GM12874 (cell line): ENCODE measurements around the gene PRX.

Experiments
- TF ChIP-seq, protein P1 (sequence below): IDR thresholded peaks from 2 replicates; pipeline ENCODE4 v1.5.1; 2011; ENCODE audit warnings: low read depth, mild to moderate bottlenecking, control low read depth, low read length, moderate library complexity; ENCODE audit not compliant: insufficient read depth

PRX gene

GRCh38 chr19:40443131-40443999 is 30.2 kb upstream of the PRX start:
- TF ChIP-seq, protein P1, sequence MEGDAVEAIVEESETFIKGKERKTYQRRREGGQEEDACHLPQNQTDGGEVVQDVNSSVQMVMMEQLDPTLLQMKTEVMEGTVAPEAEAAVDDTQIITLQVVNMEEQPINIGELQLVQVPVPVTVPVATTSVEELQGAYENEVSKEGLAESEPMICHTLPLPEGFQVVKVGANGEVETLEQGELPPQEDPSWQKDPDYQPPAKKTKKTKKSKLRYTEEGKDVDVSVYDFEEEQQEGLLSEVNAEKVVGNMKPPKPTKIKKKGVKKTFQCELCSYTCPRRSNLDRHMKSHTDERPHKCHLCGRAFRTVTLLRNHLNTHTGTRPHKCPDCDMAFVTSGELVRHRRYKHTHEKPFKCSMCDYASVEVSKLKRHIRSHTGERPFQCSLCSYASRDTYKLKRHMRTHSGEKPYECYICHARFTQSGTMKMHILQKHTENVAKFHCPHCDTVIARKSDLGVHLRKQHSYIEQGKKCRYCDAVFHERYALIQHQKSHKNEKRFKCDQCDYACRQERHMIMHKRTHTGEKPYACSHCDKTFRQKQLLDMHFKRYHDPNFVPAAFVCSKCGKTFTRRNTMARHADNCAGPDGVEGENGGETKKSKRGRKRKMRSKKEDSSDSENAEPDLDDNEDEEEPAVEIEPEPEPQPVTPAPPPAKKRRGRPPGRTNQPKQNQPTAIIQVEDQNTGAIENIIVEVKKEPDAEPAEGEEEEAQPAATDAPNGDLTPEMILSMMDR: no peak

DNA sequence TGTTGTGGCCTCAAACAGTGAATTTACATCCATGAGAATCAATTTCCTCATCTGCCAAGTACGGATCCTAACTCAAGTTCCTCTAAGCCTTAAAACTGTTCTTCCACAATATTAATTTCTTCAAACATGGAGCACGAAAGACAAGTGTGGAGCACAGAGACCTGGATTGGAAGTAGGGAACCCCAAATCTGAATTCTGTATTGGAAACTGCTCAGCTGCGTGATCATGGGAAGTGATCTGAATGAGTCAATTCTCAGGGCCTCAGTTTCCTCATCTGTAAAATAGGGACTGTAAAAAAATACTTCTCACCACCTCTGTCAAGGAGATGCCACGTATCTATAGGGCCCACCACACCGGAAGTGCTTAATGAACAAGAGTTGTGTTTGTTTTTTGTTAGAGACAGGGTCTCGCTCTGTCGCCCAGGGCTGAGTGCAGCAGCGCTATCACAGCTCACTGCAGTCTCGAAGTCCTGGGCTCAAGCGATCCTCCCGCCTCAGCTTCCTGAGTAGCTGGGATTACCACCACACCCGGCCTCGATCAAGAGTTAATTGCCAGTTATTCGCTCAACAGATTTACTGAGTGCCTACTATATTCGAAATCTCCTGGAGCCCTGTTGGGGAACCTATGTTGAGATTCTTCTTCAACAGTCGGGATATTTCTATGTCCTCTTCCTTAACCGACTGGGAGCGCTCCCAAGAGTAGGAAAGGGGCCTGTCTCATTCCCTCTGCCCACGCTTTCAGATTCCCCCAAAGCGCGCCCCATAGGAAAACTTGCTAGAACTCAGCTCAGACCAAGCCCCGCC is 29.4 kb upstream of the PRX start:
- TF ChIP-seq, protein P1: no peak

- TF ChIP-seq, protein P1: no peak
Observed at GRCh38 chr19:40441719-40442253, 28.6 kb upstream of the PRX start.

DNA sequence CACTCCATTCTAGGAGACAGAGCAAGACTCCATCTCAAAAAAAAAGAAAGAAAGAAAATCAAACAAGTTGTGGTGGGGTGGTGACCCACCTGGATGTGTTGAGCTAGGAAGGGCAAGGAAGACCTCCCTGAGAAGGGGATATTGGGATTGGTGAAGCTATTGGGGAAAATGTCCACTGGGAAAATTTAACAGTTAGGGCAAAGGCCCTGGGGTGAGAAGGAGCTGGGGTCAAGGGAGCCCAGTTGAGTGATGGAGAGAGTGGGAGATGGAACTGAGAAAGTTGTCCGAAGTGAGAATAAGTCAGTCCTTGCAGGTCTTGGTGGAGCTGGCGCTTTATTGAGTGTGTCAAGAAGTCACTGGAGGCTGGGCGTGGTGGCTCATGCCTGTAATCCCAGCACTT is 25.1 kb upstream of the PRX start:
- TF ChIP-seq, protein P1: no peak

DNA sequence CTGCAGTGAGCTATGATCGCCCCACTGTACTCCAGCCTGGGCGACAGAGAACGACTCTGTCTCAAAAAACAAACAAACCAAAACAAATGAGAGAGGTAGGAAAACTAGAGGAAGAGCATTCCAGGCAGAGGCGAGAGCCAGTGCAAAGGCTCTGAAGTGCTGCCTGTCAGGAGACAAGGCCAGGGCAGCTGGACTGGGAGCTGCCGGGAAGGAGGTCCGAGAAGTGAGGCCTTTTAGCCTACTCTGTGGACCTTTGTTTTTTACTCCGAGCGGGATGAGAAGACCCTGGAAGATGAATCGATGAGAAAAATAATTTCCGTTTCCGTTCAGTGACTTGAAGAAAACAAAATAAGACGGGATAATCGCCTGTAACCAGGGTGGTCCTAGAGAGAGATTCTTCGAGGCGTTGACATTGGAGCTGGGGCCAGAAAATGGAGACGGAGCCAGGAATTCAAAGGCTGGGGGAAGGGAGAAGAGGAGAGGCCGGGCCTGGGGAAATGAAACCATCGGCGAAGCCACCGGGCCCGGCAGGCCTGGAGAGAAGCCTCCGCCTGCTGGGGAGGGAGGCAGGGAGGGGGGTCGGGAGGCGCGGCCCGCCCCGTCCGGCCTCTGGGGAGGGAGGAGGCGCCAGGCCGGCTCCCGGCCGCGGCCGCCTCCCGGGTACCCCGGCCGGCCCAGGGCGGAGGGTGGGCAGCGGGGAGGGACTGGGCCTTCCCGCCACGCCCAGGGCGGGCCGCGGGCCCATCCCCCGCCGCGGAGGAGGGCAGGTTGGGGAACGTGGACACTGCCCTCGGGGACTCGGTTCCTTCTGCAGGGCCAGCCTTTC is 20.4 kb upstream of the PRX start:
- TF ChIP-seq, protein P1: no peak

- TF ChIP-seq, protein P1: no peak
Observed at GRCh38 chr19:40431698-40432097, 18.5 kb upstream of the PRX start.
